Ishikawa (cell line): ENCODE results near the gene GRIK4.

Experiments used
- NFIC ChIP-seq: IDR thresholded peaks from 2 replicates; pipeline ENCODE4 v1.6.1; 2012
- TAF1 ChIP-seq: IDR thresholded peaks from 2 replicates; pipeline ENCODE4 v1.6.1; 2012; ENCODE audit warnings: low read depth, mild to moderate bottlenecking

DNA sequence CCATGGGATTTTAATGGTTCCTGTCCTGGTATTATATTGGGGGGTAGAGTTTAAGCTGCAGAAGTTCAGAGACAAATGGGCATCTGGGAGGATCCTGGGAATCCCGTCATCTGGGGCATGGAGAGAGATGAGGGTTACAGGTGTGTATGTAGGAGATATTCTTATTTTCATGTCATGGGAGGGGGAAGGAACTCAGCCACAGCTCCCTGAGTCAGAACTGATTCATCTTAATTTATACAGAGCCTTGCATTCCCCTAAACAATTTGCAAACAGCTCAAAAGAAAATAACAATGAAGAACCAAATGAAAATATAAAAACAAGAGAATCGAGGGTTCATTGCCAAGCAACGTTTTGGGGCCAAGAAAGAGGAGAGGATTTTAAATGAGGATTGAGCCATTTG lies 356.4 kb downstream of the GRIK4 start:
- no peak for TF ChIP-seq TAF1
- TF ChIP-seq NFIC = no peak
